ENCODE results near the gene ALKAL2.

The ALKAL2 gene

GRCh38 chr2:269356-270030 is 18.4 kb downstream of the ALKAL2 start:
- no peak for DNase-seq

- no peak for DNase-seq
These were observed 19.6 kb downstream of the ALKAL2 start for GRCh38 chr2:268323-268722.

GRCh38 chr2:264493-265468 is 23.1 kb downstream of the ALKAL2 start, which contains the start of gene ACP1:
Gene ACP1 (plus strand): TSS chr2:264947. CDS start chr2:264965, 18 bp downstream.
- peak; percentile 98 for DNase-seq

GRCh38 chr2:263774-264492 is 24.0 kb downstream of the ALKAL2 start, which contains the start of gene SH3YL1:
Gene SH3YL1 (minus strand): TSS chr2:264032. CDS start chr2:263984, 48 bp downstream.
- DNase-seq: no peak

- DNase-seq: no peak
These were observed 24.7 kb downstream of the ALKAL2 start for GRCh38 chr2:263022-263738.

- DNase-seq: no peak
These were observed 25.8 kb downstream of the ALKAL2 start for GRCh38 chr2:262117-262516.

- DNase-seq: no peak
These were observed 27.3 kb downstream of the ALKAL2 start for GRCh38 chr2:260507-261161.

- no peak for DNase-seq
These were observed 28.0 kb downstream of the ALKAL2 start for GRCh38 chr2:259789-260331.

- DNase-seq: no peak
These were observed 29.0 kb downstream of the ALKAL2 start for GRCh38 chr2:258933-259332.

GRCh38 chr2:257842-258241 is 30.0 kb downstream of the ALKAL2 start:
- no peak for DNase-seq

GRCh38 chr2:257429-257828 is 30.5 kb downstream of the ALKAL2 start:
- peak; percentile 5 for DNase-seq

- no peak for DNase-seq
These were observed 31.8 kb downstream of the ALKAL2 start for GRCh38 chr2:256094-256493.

GRCh38 chr2:255195-255594 is 32.7 kb downstream of the ALKAL2 start:
- DNase-seq: no peak

GRCh38 chr2:254241-254640 is 33.6 kb downstream of the ALKAL2 start:
- DNase-seq: no peak

- no peak for DNase-seq
These were observed 34.7 kb downstream of the ALKAL2 start for GRCh38 chr2:253202-253638.

- no peak for DNase-seq
These were observed 35.8 kb downstream of the ALKAL2 start for GRCh38 chr2:252001-252602.

- DNase-seq: no peak
These were observed 38.3 kb downstream of the ALKAL2 start for GRCh38 chr2:249538-250042.

- DNase-seq: no peak
These were observed 39.2 kb downstream of the ALKAL2 start for GRCh38 chr2:248724-249123.

GRCh38 chr2:246489-247144 is 41.3 kb downstream of the ALKAL2 start:
- peak; percentile 71 for DNase-seq

- no peak for DNase-seq
These were observed 43.3 kb downstream of the ALKAL2 start for GRCh38 chr2:244547-244946.

All from suppressor macrophage treated with lipopolysaccharide for 4 hours (primary cell).